CD4-positive, alpha-beta T cell treated with Interleukin-6 for 4 hours (primary cell): ENCODE measurements around the gene POLR2A.
"Not testable (repeated sequence)": the region's sequence is repeated elsewhere in the genome, so short reads cannot be mapped to it uniquely, and the experiment has no call there.

ENCODE experiments used
- DNase-seq: peaks from one replicate; pipeline ENCODE4 v3.0.0-alpha.2; 2020; ENCODE audit warnings: mixed read lengths

Gene POLR2A

DNA sequence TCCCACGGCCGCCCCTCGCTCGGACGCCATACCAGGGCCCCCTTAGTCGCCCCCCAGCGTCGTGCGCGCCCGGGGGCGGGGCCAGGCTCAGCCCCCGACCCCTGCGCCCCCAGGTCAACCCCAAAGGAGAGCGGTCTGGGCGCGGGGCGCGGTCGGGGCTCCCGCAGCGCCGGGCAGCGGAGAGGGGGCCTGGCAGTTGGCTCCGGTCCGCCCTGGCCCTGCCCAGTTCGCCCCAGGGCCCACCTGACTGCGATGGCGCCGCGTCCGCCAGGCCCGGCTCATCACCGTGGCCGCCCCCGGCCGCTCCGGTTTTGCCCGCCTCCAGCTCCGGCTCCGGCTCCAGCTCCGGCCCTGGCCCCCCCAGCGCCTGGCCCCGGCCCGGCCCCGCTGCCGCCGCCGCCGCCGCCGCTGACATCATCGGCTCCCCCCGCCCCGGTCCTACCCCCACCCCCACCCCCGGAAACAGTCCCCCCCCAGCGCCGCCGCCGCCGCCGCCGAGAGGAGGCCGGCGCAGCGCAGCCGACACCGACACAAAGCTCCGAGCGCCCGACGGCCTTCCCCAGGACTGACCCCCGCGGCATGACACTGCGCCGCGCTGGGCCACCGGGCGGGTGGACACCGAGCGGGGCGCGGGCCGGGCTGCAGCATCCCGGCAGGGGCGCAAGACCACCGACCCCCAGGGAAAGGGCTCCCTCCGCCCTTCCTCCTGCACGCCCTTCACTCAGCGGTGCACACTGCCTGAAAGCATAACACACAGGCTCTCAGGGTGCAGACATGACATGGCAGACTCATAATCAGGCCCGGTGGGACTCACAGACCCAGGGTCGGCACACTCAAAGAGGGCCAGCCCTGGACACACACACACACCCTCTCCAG, 4.7 kb upstream of the POLR2A start, which contains the start of gene ZBTB4:
ZBTB4 (minus strand) TSS at position 419 of the 876 bp plus-strand sequence. CDS start 12,830 bp downstream, outside the sequence.
- peak; percentile 81 for DNase-seq

- DNase-seq, result no peak
Measured at GRCh38 chr17:7480089-7480384, 4.1 kb upstream of the POLR2A start.

DNA sequence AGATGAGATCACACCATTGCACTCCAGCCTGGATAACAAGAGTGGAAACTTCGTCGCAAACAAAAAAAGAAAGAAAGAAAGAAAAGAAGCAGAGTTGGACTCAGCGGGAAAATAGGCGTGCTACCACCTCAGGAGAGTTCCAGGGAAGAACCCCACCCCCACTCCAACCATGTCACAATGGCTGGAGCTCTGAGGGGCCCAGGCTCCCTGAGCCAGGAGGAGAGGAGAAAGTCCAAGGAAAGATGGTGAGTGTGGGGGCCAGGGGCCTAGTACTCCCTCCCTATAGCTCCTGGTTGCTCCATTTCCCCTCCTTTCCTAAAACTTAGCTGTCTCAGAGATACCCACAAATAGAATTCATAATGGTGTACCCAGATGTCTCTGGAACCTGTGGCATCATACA, 2.9 kb upstream of the POLR2A start, which contains the start of gene SLC35G6:
SLC35G6 (plus strand) TSS at position 172 of the 400 bp plus-strand sequence; CDS start at position 243, 71 bp downstream.
- DNase-seq, result not testable (repeated sequence)

GRCh38 chr17:7481842-7482741, 2.1 kb upstream of the POLR2A start:
- not testable (repeated sequence) for DNase-seq

- not testable (repeated sequence) for DNase-seq
Measured at GRCh38 chr17:7482742-7483088, 1.5 kb upstream of the POLR2A start.

DNA sequence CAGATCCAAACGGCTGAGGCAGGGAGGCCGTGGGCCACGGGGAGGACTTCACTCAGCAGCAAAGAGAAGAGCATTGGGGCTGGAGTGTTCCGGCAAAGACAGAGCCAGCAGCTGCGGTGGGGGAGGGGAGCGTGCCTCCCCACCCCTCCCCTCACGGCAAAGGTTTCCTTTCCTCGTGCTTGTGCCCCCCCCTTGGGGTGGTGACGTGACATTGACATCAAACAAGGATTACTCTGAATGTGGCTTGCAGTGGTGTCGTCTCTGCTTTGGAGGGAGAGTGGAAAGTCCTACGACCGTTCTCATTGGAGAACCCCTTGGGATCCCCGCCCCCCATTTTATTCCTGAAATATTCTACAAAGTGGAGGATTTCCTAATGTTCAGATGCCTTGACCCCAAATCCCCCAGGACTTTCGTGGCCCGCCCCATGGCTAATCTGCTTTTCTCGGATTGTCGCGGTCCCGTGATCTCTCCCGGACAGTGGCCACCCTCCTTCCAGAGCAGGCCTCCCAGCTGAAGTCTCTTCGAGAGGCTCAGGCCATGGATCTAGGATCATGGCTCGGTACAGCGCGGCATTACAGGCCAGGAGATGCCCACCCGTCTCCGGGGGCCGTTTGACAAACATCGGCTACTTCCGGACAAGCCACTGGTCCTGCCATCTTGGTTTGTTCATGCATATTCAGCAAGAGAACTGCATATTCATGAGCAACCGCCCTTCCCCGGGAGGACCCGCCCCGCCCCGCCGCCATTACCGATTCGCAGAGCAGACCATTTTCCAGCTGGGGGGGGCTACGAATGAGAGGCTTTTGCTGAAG, 705 bp upstream of the POLR2A start:
- peak; percentile 96 for DNase-seq

GRCh38 chr17:7484919-7485377, 782 bp downstream of the POLR2A start:
- DNase-seq, result no peak

DNA sequence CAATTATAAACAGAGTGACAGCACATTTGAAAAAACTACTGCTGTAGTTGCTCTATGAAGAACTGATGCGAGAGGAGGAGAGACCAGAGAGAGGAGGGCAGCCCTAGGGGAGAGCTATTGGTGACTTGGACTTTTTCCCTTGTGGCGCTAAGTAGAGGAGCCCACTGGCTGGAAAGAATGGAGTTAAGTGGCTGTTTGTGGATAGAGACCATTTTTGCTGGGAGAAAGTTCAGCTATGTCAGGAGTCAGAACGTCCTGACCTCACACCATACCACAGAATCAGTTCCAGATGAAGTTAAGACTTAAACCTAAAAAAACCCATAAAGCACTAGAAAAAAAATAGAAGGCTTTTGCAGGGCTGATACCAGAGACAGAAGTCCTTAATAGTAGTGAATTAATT, 2.0 kb downstream of the POLR2A start:
- DNase-seq, result no peak

DNA sequence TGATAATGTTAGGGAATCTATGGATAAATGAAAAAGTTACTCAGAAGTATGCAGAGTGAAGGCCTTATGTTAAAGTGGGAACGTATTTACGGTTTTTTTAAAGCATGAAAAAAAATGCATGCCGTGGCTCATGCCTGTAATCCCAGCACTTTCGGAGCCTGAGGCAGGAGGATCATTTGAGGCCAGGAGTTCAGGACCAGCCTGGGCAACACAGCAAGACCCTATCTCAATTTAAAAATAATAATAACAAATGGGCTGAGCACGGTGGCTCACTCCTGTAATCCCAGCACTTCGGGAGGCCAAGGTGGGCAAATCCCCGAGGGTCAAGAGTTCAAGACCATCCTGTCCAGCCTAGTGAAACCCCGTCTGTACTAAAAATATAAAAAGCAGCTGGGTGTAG, 6.0 kb downstream of the POLR2A start:
- no peak for DNase-seq

DNA sequence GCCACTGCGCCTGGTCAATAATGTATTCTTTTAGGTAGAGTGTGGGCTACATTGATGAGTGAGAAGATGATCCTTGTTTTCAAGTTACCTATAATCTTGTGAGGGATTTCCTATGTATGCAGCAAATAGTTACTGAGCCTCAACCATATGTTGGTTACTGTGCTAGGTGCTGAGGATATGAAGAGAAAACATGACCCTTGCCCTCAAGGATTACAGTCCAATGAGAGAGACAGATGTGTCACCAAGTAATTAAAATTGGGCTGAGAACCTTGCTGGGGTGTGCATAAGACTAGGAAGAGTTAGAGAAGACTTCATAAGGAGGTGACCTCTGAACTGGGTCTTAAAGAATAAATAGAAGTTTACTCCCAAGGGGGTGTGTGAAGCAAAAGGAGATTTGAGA, 7.4 kb downstream of the POLR2A start:
- no peak for DNase-seq

DNA sequence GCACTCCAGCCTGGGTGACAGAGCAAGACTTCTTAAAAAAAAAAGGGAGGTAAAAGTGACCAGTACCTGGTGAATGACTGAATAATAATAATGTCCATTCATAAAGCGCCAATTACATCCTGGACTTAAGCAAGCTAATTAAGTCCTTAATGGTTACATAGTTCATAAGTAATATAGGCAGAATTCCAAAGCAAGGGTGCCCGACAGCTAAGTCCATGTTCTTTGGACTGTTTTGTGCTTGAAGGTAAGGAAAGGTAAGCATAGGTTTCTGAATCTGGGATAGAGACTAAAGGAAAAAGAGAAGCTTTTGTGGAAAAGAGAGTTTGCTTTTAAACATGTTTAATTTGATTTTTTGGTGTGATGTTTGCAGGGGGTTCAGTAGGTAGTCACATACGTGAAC, 9.8 kb downstream of the POLR2A start:
- no peak for DNase-seq

DNA sequence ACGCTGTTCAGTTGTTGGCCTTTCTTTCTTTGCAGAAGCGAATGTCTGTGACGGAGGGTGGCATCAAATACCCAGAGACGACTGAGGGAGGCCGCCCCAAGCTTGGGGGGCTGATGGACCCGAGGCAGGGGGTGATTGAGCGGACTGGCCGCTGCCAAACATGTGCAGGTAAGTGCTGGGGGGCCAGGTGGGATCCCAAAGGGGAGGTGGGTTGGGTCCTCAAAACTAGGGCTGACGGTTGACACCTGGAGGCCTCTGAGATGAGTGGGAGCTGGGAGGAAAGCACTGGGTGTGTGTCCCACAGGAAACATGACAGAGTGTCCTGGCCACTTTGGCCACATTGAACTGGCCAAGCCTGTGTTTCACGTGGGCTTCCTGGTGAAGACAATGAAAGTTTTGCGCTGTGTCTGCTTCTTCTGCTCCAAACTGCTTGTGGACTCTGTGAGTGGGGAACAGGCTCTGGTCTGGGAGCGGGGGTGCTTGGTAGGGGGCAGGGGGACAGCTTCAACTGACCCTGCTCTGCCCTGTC, 11.8 kb downstream of the POLR2A start:
- no peak for DNase-seq

- no peak for DNase-seq
Measured at GRCh38 chr17:7496470-7497183, 12.5 kb downstream of the POLR2A start.

DNA sequence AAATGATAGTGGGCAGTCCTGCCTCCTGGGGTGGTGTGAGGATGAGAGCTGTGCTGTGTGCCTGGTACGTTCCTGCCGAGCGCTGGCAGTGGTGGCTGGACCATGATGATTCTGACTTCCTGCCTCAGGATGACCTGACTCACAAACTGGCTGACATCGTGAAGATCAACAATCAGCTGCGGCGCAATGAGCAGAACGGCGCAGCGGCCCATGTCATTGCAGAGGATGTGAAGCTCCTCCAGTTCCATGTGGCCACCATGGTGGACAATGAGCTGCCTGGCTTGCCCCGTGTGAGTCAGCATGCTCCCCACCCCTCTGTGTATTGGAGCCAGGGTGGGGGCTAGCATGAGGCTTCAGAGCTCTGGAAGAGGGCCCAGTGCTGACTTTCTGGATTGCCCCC, 13.1 kb downstream of the POLR2A start:
- DNase-seq, result no peak

GRCh38 chr17:7497636-7498035, 13.5 kb downstream of the POLR2A start:
- DNase-seq, result no peak

DNA sequence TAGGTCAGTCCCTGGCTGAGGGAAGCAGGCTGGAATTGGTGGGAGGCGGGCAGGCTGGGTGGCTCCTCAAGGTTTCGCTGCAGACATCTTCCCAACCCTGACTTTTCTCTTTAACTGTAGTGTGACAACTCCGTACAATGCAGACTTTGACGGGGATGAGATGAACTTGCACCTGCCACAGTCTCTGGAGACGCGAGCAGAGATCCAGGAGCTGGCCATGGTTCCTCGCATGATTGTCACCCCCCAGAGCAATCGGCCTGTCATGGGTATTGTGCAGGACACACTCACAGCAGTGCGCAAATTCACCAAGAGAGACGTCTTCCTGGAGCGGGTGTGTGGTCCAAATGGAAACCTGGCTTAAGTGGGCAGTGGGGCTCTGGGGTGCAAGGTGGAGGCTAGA, 15.0 kb downstream of the POLR2A start:
- DNase-seq, result no peak

GRCh38 chr17:7501729-7502128, 17.6 kb downstream of the POLR2A start:
- DNase-seq, result no peak

DNA sequence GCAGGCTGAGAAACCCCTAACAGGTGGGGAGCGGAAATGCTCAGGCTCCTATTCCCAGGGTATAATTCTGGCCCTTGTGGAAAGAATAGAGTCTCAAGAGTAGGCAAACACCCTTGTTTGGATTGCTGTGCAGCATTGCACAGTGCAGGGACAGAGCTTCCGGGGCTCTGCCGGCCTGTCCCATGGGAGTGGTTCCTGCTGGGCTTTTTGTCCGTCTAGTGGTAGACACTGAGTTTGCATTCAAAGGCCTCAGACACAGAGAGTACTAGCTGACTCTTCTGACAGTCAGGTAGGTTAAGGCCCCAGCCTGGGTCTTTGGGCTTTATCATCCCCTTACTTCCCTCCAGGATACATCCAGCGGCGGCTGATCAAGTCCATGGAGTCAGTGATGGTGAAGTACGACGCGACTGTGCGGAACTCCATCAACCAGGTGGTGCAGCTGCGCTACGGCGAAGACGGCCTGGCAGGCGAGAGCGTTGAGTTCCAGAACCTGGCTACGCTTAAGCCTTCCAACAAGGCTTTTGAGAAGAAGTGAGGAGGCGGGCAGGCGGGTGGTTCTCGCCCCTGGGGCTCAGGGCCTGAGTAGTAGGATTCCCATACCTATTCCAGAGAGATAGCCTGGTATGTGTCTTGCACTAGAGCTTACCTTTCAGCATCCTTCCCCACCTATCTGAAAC, 18.1 kb downstream of the POLR2A start:
- DNase-seq, result no peak

DNA sequence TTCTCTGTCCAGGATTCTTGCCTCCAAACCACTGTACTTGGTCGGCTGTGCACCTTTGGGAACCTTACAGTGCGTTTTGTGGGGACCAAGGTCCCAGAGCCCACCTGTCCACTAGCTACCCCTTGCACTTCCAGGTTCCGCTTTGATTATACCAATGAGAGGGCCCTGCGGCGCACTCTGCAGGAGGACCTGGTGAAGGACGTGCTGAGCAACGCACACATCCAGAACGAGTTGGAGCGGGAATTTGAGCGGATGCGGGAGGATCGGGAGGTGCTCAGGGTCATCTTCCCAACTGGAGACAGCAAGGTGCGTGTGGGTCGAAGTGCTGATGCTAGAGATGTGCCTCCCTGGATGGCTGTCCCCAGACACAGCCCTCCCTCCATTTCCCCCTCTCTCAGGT, 18.8 kb downstream of the POLR2A start:
- DNase-seq, result peak; percentile 24

DNA sequence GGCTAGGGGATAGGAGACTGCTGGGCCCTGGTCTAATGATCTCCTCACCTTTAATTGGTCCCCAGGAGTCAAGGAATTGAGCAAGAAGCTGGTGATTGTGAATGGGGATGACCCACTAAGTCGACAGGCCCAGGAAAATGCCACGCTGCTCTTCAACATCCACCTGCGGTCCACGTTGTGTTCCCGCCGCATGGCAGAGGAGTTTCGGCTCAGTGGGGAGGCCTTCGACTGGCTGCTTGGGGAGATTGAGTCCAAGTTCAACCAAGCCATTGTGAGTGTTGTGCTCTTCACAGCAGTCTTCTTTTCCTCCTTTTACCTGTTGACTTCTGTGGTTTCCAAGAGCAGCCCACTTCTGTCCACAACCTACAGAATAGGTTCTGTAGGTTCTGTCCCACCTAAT, 19.4 kb downstream of the POLR2A start:
- DNase-seq, result no peak

DNA sequence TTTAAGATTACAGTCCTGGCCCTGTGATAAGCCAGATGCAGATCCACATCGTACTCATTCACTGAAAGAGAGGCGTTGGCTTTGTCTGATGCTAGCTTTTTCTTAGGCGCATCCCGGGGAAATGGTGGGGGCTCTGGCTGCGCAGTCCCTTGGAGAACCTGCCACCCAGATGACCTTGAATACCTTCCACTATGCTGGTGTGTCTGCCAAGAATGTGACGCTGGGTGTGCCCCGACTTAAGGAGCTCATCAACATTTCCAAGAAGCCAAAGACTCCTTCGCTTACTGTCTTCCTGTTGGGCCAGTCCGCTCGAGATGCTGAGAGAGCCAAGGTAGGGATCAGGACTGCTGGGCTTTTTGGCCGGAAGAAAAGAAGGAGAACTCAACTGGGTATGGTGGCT, 24.0 kb downstream of the POLR2A start:
- DNase-seq, result no peak
